ENCODE measurements around the gene USO1. TPM values are rescaled to one million over a fixed set of nuclear protein-coding genes. Genes with fewer than 3 reads are reported as not detected.
A peak's percentile ranks its signal among the peaks of the same experiment; 100 is the strongest.
"Not testable (repeated sequence)": the region's sequence is repeated elsewhere in the genome, so short reads cannot be mapped to it uniquely, and the experiment has no call there.

USO1 gene
- total RNA-seq, 1 donor from 2014 or later: 62.4 TPM

- DNase-seq (ENCODE audit: low read depth): no peak
- no peak for TF ChIP-seq CTCF (IDR thresholded peaks at IDR 0.05; ENCODE audit: insufficient read depth, low read length, poor library complexity, severe bottlenecking)
- H3K27me3 ChIP-seq (ENCODE audit: control insufficient read depth, insufficient read depth, low read length): no peaks in the 10 kb centered on the region
- H3K4me3 ChIP-seq (ENCODE audit: low read depth, low read length): no peak overlapping the region
- no peaks in the 10 kb centered on the region for H3K36me3 ChIP-seq (ENCODE audit: control insufficient read depth, insufficient read depth, low read length)
Observed at GRCh38 chr4:75717408-75717807, 7.0 kb upstream of the USO1 start.

- DNase-seq (ENCODE audit: low read depth): no peak
- Histone ChIP-seq H3K36me3 (ENCODE audit: control insufficient read depth, insufficient read depth, low read length) (no peaks in the 10 kb centered on the region), H3K4me3 (ENCODE audit: low read depth, low read length) (no peak overlapping the region), H3K27me3 (ENCODE audit: control insufficient read depth, insufficient read depth, low read length) (no peaks in the 10 kb centered on the region)
- no peak for TF ChIP-seq CTCF (IDR thresholded peaks at IDR 0.05; ENCODE audit: insufficient read depth, low read length, poor library complexity, severe bottlenecking)
Observed at GRCh38 chr4:75718529-75718928, 5.8 kb upstream of the USO1 start.

GRCh38 chr4:75722417-75722816, 2.0 kb upstream of the USO1 start:
- no peak for DNase-seq (ENCODE audit: low read depth)

GRCh38 chr4:75723163-75724065, 963 bp upstream of the USO1 start:
- TF ChIP-seq CTCF (IDR thresholded peaks at IDR 0.05; ENCODE audit: insufficient read depth, low read length, poor library complexity, severe bottlenecking): no peak
- DNase-seq (ENCODE audit: low read depth): no peak

More at GRCh38 chr4:75722417-75722816, 2.0 kb upstream of the USO1 start:
- H3K27me3 ChIP-seq (ENCODE audit: control insufficient read depth, insufficient read depth, low read length): no peaks in the 10 kb centered on the region
- no peak for TF ChIP-seq CTCF (IDR thresholded peaks at IDR 0.05; ENCODE audit: insufficient read depth, low read length, poor library complexity, severe bottlenecking)
- no peak overlapping the region for H3K4me3 ChIP-seq (ENCODE audit: low read depth, low read length)
- no peaks in the 10 kb centered on the region for H3K36me3 ChIP-seq (ENCODE audit: control insufficient read depth, insufficient read depth, low read length)

GRCh38 chr4:75724867-75725724, 719 bp downstream of the USO1 start:
- no peaks in the 10 kb centered on the region for H3K36me3 ChIP-seq (ENCODE audit: control insufficient read depth, insufficient read depth, low read length)
- TF ChIP-seq CTCF (IDR thresholded peaks at IDR 0.05; ENCODE audit: insufficient read depth, low read length, poor library complexity, severe bottlenecking): no peak
- no peak for DNase-seq (ENCODE audit: low read depth)
- H3K4me3 ChIP-seq (ENCODE audit: low read depth, low read length): peak overlapping the region; percentile 94
- H3K27me3 ChIP-seq (ENCODE audit: control insufficient read depth, insufficient read depth, low read length): no peaks in the 10 kb centered on the region

More at GRCh38 chr4:75723163-75724065, 963 bp upstream of the USO1 start:
- no peaks in the 10 kb centered on the region for H3K27me3 ChIP-seq (ENCODE audit: control insufficient read depth, insufficient read depth, low read length)
- no peaks in the 10 kb centered on the region for H3K36me3 ChIP-seq (ENCODE audit: control insufficient read depth, insufficient read depth, low read length)
- peak overlapping the region; percentile 58 for H3K4me3 ChIP-seq (ENCODE audit: low read depth, low read length)

GRCh38 chr4:75725942-75726538, 1.7 kb downstream of the USO1 start:
- H3K36me3 ChIP-seq (ENCODE audit: control insufficient read depth, insufficient read depth, low read length); H3K27me3 ChIP-seq (ENCODE audit: control insufficient read depth, insufficient read depth, low read length); DNase-seq (ENCODE audit: low read depth): not testable (repeated sequence)
- H3K4me3 ChIP-seq (ENCODE audit: low read depth, low read length): peak overlapping the region; percentile 94

All from kidney epithelial cell (primary cell).